GM21825 (cell line): ENCODE data around the gene SPHK2.
"Not testable (repeated sequence)": the region's sequence is repeated elsewhere in the genome, so short reads cannot be mapped to it uniquely, and the experiment has no call there.

ENCODE experiments used
- ATAC-seq: cut with Tn5 transposase; IDR thresholded peaks from one replicate; pipeline ENCODE4 v1.9.1; 2021; ENCODE audit warnings: mild to moderate bottlenecking, moderate library complexity; ENCODE audit not compliant: unreplicated experiment

Gene SPHK2

GRCh38 chr19:48624067-48624594 is 4.8 kb downstream of the SPHK2 start:
- ATAC-seq, result peak; percentile 57

- ATAC-seq, result no peak
Observed at GRCh38 chr19:48624791-48625723, 5.8 kb downstream of the SPHK2 start.

DNA sequence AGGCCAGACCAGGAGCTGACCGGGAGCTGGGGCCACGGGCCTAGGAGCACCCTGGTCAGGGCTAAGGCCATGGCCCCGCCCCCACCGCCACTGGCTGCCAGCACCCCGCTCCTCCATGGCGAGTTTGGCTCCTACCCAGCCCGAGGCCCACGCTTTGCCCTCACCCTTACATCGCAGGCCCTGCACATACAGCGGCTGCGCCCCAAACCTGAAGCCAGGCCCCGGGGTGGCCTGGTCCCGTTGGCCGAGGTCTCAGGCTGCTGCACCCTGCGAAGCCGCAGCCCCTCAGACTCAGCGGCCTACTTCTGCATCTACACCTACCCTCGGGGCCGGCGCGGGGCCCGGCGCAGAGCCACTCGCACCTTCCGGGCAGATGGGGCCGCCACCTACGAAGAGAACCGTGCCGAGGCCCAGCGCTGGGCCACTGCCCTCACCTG is 6.6 kb downstream of the SPHK2 start:
- ATAC-seq, result no peak

DNA sequence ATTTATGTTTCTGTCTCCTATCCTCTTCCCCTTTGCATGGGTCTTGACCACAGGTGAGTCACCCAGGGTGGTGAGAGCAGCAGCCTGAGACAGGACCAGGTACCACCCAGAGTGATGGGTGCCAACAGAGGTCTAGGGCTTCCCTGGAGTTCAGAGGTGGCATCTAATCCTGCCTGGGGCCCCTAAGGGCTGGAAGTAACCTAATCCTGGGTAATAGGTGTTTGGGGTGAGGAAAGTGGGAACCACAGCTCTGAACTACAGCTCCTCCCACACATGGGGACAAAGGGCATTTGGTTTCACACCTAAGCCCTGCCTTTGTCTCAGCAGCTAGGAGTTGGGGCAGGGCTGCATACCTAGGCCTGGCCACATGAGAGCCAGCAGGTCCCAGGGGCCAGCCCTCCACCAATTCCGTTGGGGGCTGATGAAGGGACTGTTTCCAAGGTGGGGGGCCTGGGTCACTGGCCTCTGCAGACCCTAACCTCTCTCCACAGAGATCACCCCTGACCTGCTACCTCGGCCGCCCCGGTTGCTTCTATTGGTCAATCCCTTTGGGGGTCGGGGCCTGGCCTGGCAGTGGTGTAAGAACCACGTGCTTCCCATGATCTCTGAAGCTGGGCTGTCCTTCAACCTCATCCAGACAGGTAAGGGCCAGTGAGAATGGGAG is 8.0 kb downstream of the SPHK2 start:
- no peak for ATAC-seq

- no peak for ATAC-seq
Observed at GRCh38 chr19:48627865-48628314, 8.6 kb downstream of the SPHK2 start.

- ATAC-seq, result no peak
Observed at GRCh38 chr19:48628486-48629296, 9.4 kb downstream of the SPHK2 start.

- no peak for ATAC-seq
Observed at GRCh38 chr19:48629297-48629598, 9.9 kb downstream of the SPHK2 start.

GRCh38 chr19:48629599-48630295 is 10.4 kb downstream of the SPHK2 start:
- no peak for ATAC-seq

DNA sequence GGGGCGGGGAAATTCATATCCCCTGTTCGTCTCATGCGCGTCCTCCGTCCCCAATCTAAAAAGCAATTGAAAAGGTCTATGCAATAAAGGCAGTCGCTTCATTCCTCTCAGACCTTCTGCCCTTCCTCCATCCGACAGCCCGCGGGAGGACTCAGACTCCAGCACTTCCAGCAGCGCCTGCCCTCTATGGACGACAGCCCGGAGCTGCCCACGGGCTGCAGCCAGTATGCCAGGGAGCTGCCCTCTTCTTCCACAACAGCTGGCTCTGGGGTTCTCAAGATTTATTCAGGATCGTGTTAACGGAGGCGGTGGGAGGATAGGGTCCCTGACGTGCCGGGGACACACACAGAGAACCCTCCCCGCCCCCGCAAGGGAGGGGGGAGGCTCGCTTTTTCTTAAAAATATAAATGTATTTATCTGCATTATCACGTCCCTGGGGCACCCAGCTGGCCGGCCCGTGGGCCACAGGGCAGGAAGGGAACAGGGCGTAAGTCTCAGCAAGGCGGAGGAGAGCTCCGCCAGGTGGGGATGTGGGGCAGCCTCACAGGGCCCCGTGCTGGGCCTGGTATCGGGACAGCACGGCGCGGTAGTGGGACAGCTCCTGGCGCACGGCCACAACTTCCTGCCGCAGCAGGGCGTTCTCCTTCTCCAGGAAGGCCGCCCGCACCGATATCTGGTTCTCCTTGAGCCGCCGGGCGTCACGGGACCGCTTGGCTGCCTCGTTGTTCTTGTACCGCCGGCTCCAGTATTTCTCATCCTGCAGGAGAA is 11.2 kb downstream of the SPHK2 start:
- ATAC-seq, result no peak

GRCh38 chr19:48631225-48631624 is 11.9 kb downstream of the SPHK2 start:
- no peak for ATAC-seq

DNA sequence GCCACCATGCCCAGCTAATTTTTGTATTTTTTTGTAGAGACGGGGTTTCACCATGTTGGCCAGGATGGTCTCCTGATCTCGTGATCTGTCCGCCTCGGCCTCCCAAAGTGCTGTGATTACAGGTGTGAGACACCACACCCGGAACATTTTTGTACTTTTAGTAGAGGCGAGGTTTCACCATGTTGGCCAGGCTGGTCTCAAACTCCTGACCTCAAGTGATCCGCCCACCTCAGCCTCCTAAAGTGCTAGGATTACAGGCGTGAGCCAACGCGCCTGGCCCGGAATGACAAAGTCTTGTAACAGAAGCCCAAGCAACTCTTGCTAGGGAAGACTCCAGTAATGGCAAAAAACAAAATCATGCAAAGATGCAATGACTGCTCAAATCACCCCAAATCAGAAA is 13.0 kb downstream of the SPHK2 start:
- not testable (repeated sequence) for ATAC-seq

GRCh38 chr19:48632692-48633147 is 13.4 kb downstream of the SPHK2 start:
- ATAC-seq, result no peak

DNA sequence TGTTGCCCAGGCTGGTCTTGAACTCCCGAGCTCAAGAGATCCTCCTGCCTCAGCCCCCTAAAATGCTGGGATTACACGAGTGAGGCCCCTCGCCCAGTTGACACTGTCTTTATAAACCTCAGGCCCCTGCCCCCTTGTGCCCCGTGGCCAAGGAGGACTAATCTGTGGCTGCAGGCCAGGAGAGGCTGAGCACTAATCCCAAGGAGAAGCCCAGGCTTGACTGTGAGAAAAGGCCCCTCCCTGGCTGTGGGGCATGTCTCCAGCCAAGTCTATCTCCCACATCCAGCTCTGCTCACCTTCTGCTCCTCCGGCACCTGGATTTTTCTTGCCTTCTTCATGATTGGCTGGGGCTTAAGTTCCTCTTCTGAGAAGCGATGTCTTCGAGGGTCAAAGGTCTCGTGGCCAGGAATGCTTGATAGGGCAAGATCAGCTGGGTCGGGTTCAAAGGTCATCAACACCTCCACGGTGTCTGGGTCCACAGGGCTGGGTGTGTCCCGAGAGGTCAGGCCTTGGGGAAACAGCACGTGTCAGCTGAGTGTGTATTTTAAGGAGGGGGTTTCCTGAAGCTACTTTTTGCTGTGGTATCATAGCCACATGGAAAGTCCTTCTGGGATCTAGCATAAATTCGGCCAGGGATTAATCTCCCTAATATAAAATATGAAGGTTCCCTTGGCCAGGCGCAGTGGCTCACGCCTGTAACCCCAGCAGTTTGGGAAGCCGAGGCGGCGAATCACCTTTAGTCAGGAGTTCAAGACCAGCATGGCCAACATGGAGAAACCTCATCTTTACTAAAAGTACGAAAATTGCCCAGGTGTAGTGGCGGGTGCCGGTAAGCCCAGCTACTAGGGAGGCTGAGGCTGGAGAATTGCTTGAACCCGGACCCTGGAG is 14.1 kb downstream of the SPHK2 start:
- ATAC-seq, result no peak

DNA sequence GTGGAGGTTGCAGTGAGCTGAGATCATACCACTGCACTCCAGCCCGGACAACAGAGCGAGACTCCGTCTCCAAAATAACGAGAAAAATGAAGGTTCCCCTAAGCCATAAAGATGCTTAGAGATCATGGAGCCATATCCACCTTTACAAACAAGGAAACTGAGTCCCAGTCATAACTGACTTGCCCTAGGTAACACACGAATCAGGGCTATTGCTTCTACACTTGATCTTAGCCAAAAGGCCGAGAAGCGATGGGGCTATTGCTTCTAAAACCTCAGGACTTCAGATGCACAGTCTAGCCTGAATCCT is 14.7 kb downstream of the SPHK2 start:
- no peak for ATAC-seq

GRCh38 chr19:48634424-48635262 is 15.3 kb downstream of the SPHK2 start:
- ATAC-seq, result peak; percentile 34

- no peak for ATAC-seq
Observed at GRCh38 chr19:48635263-48635965, 16.1 kb downstream of the SPHK2 start.
